GM23338 (cell line): ENCODE data around the gene CASP2.

Experiments
- CREB1 ChIP-seq: fragments of 250-450 bp; sonication (Bioruptor Pico); IDR thresholded peaks from 2 replicates; pipeline ENCODE4 v1.5.0; 2020; ENCODE audit warnings: low read depth, mild to moderate bottlenecking, moderate library complexity
- EZH2 ChIP-seq: fragments of 200-600 bp; sonication (generic); IDR thresholded peaks from one replicate; pipeline ENCODE4 v1.8.0; 2017; ENCODE audit warnings: antibody characterized with exemption, mild to moderate bottlenecking, low read depth; ENCODE audit not compliant: unreplicated experiment
- EZH2phosphoT487 ChIP-seq: fragments of 200-600 bp; sonication (generic); IDR thresholded peaks from one replicate; pipeline ENCODE4 v1.8.1; 2018; ENCODE audit warnings: antibody characterized with exemption; ENCODE audit not compliant: unreplicated experiment
- JUNB ChIP-seq: IDR thresholded peaks from one replicate; pipeline ENCODE4 v1.6.1; 2016; ENCODE audit warnings: antibody characterized with exemption; ENCODE audit not compliant: unreplicated experiment
- NANOG ChIP-seq: IDR thresholded peaks from 2 replicates; pipeline ENCODE4 v1.6.1; 2016; ENCODE audit warnings: antibody characterized with exemption, borderline replicate concordance
- POLR2AphosphoS5 ChIP-seq: IDR thresholded peaks from 2 replicates; pipeline ENCODE4 v1.6.1; 2016; ENCODE audit warnings: antibody characterized with exemption, low read depth
- STAT1 ChIP-seq: IDR thresholded peaks from one replicate; pipeline ENCODE4 v1.6.1; 2016; ENCODE audit warnings: antibody characterized with exemption; ENCODE audit not compliant: unreplicated experiment
- ZNF114 ChIP-seq: fragments of 250-450 bp; sonication (Bioruptor Pico); IDR thresholded peaks from 2 replicates; pipeline ENCODE4 v1.5.0; 2020; ENCODE audit warnings: mild to moderate bottlenecking, moderate library complexity
- ZNF331 ChIP-seq: fragments of 250-450 bp; sonication (Bioruptor Pico); IDR thresholded peaks from 2 replicates; pipeline ENCODE4 v1.5.0; 2020; ENCODE audit warnings: low read depth, mild to moderate bottlenecking, moderate library complexity
- TF ChIP-seq, protein P1 (sequence below), 2 experiments: fragments of 200-600 bp in 1 of 2; sonication (generic) in 1 of 2; conservative IDR thresholded peaks; 2 replicates each; pipeline versions ENCODE4 v1.5.1 to v1.6.1; 2016 to 2017; ENCODE audit warnings: antibody characterized with exemption in 2 of 2, low read depth in 2 of 2, mild to moderate bottlenecking in 2 of 2, moderate library complexity in 1 of 2
- TF ChIP-seq, protein P2 (sequence below): fragments of 250-450 bp; sonication (Bioruptor Pico); IDR thresholded peaks from 2 replicates; pipeline ENCODE4 v1.5.0; 2020; ENCODE audit warnings: mild to moderate bottlenecking, moderate library complexity
- TF ChIP-seq, protein P3 (sequence below): IDR thresholded peaks from one replicate; pipeline ENCODE4 v1.6.1; 2018; ENCODE audit warnings: antibody characterized with exemption; ENCODE audit not compliant: unreplicated experiment
- TF ChIP-seq, protein P4 (sequence below): IDR thresholded peaks from 2 replicates; pipeline ENCODE4 v1.6.1; 2016; ENCODE audit warnings: antibody characterized with exemption

DNA sequence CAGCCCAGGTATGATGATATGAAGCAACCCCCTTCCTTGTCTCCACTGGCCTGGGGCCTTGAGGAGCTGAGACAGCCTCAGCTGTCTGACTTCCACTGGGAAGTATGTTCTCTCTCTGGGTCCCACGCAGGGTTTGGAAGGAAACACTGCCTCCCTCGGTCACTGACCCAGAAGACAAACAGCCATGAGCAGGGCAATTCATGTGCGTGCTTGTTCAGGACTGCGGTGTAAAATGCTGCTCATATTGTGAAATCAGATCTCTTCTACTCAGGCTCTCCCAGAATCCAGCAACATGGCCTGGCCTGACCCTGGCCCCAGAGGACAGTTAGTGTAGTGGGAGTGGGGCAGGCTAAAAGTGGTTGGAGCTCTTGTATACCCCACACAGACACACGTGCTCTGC lies 30.5 kb downstream of the CASP2 start:
- TF ChIP-seq, protein P1, sequence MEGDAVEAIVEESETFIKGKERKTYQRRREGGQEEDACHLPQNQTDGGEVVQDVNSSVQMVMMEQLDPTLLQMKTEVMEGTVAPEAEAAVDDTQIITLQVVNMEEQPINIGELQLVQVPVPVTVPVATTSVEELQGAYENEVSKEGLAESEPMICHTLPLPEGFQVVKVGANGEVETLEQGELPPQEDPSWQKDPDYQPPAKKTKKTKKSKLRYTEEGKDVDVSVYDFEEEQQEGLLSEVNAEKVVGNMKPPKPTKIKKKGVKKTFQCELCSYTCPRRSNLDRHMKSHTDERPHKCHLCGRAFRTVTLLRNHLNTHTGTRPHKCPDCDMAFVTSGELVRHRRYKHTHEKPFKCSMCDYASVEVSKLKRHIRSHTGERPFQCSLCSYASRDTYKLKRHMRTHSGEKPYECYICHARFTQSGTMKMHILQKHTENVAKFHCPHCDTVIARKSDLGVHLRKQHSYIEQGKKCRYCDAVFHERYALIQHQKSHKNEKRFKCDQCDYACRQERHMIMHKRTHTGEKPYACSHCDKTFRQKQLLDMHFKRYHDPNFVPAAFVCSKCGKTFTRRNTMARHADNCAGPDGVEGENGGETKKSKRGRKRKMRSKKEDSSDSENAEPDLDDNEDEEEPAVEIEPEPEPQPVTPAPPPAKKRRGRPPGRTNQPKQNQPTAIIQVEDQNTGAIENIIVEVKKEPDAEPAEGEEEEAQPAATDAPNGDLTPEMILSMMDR (conservative IDR thresholded peaks at IDR 0.05; ENCODE audit: low read depth in 2 of 2): no peak
- TF ChIP-seq EZH2: no peak
- no peak for TF ChIP-seq POLR2AphosphoS5
- no peak for TF ChIP-seq EZH2phosphoT487
- TF ChIP-seq, protein P2, sequence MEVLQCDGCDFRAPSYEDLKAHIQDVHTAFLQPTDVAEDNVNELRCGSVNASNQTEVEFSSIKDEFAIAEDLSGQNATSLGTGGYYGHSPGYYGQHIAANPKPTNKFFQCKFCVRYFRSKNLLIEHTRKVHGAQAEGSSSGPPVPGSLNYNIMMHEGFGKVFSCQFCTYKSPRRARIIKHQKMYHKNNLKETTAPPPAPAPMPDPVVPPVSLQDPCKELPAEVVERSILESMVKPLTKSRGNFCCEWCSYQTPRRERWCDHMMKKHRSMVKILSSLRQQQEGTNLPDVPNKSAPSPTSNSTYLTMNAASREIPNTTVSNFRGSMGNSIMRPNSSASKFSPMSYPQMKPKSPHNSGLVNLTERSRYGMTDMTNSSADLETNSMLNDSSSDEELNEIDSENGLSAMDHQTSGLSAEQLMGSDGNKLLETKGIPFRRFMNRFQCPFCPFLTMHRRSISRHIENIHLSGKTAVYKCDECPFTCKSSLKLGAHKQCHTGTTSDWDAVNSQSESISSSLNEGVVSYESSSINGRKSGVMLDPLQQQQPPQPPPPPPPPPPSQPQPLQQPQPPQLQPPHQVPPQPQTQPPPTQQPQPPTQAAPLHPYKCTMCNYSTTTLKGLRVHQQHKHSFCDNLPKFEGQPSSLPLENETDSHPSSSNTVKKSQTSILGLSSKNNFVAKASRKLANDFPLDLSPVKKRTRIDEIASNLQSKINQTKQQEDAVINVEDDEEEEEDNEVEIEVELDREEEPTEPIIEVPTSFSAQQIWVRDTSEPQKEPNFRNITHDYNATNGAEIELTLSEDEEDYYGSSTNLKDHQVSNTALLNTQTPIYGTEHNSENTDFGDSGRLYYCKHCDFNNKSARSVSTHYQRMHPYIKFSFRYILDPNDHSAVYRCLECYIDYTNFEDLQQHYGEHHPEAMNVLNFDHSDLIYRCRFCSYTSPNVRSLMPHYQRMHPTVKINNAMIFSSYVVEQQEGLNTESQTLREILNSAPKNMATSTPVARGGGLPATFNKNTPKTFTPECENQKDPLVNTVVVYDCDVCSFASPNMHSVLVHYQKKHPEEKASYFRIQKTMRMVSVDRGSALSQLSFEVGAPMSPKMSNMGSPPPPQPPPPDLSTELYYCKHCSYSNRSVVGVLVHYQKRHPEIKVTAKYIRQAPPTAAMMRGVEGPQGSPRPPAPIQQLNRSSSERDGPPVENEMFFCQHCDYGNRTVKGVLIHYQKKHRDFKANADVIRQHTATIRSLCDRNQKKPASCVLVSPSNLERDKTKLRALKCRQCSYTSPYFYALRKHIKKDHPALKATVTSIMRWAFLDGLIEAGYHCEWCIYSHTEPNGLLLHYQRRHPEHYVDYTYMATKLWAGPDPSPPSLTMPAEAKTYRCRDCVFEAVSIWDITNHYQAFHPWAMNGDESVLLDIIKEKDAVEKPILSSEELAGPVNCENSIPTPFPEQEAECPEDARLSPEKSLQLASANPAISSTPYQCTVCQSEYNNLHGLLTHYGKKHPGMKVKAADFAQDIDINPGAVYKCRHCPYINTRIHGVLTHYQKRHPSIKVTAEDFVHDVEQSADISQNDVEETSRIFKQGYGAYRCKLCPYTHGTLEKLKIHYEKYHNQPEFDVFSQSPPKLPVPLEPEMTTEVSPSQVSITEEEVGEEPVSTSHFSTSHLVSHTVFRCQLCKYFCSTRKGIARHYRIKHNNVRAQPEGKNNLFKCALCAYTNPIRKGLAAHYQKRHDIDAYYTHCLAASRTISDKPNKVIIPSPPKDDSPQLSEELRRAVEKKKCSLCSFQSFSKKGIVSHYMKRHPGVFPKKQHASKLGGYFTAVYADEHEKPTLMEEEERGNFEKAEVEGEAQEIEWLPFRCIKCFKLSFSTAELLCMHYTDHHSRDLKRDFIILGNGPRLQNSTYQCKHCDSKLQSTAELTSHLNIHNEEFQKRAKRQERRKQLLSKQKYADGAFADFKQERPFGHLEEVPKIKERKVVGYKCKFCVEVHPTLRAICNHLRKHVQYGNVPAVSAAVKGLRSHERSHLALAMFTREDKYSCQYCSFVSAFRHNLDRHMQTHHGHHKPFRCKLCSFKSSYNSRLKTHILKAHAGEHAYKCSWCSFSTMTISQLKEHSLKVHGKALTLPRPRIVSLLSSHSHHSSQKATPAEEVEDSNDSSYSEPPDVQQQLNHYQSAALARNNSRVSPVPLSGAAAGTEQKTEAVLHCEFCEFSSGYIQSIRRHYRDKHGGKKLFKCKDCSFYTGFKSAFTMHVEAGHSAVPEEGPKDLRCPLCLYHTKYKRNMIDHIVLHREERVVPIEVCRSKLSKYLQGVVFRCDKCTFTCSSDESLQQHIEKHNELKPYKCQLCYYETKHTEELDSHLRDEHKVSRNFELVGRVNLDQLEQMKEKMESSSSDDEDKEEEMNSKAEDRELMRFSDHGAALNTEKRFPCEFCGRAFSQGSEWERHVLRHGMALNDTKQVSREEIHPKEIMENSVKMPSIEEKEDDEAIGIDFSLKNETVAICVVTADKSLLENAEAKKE (CRISPR knock-in tag): no peak
- TF ChIP-seq, protein P3, sequence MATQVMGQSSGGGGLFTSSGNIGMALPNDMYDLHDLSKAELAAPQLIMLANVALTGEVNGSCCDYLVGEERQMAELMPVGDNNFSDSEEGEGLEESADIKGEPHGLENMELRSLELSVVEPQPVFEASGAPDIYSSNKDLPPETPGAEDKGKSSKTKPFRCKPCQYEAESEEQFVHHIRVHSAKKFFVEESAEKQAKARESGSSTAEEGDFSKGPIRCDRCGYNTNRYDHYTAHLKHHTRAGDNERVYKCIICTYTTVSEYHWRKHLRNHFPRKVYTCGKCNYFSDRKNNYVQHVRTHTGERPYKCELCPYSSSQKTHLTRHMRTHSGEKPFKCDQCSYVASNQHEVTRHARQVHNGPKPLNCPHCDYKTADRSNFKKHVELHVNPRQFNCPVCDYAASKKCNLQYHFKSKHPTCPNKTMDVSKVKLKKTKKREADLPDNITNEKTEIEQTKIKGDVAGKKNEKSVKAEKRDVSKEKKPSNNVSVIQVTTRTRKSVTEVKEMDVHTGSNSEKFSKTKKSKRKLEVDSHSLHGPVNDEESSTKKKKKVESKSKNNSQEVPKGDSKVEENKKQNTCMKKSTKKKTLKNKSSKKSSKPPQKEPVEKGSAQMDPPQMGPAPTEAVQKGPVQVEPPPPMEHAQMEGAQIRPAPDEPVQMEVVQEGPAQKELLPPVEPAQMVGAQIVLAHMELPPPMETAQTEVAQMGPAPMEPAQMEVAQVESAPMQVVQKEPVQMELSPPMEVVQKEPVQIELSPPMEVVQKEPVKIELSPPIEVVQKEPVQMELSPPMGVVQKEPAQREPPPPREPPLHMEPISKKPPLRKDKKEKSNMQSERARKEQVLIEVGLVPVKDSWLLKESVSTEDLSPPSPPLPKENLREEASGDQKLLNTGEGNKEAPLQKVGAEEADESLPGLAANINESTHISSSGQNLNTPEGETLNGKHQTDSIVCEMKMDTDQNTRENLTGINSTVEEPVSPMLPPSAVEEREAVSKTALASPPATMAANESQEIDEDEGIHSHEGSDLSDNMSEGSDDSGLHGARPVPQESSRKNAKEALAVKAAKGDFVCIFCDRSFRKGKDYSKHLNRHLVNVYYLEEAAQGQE: no peak
- TF ChIP-seq, protein P4, sequence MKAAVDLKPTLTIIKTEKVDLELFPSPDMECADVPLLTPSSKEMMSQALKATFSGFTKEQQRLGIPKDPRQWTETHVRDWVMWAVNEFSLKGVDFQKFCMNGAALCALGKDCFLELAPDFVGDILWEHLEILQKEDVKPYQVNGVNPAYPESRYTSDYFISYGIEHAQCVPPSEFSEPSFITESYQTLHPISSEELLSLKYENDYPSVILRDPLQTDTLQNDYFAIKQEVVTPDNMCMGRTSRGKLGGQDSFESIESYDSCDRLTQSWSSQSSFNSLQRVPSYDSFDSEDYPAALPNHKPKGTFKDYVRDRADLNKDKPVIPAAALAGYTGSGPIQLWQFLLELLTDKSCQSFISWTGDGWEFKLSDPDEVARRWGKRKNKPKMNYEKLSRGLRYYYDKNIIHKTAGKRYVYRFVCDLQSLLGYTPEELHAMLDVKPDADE: no peak
- no peak for TF ChIP-seq JUNB
- TF ChIP-seq CREB1 (CRISPR knock-in tag): no peak
- no peak for TF ChIP-seq ZNF114 (CRISPR knock-in tag)
- TF ChIP-seq ZNF331: no peak
- no peak for TF ChIP-seq NANOG
- TF ChIP-seq STAT1: no peak
